Endometrial microvascular endothelial cells (primary cell): ENCODE measurements around the gene PCDHGA4. TPM values are rescaled to one million over a fixed set of nuclear protein-coding genes. Genes with fewer than 3 reads are reported as not detected.
"Not testable (repeated sequence)": the region's sequence is repeated elsewhere in the genome, so short reads cannot be mapped to it uniquely, and the experiment has no call there.

Source experiments
- in situ Hi-C: cut with HindIII; loops from 2 replicates; pipeline ENCODE4 v1.10.0; 2017; ENCODE audit warnings: low sequenced_read_pairs, low pct_unique_long_range_greater_than_20kb; ENCODE audit errors: inconsistent ontology term
- total RNA-seq: library from RNA; depleted of rRNA; stranded (reverse); fragments of >200 nt; gene quantifications from one replicate; pipeline ENCODE4 v1.2.3, GENCODE V29; 2015; ENCODE audit errors: inconsistent ontology term

The PCDHGA4 gene
- total RNA-seq: 3.2 TPM

GRCh38 chr5:141354900-141355469, at the start of gene PCDHGA4:
TSS of gene PCDHGA4 (plus strand) at chr5:141355021. CDS start at chr5:141355108, 87 bp downstream.
- in situ Hi-C loops: no loop called here

GRCh38 chr5:141306630-141307029, 48.2 kb upstream of the PCDHGA4 start:
- in situ Hi-C loops: no loop called here

DNA sequence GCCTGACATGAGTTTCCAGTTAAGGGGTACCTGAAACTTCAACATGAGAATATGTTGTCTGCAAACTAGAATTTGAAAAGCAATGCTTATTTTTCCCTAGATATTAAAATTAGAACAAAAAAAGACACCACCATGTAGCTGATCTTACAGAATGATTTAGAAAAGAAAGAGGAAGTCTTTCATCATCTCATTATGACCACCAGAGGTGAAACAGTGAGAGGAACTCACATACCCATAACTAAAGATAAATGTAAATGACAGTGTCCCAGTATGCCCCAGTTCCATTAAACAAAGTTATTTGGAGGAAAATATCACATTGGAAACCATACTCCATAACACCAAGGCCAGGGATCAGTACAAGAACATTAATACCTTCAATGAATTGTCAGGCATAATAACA, 41.1 kb upstream of the PCDHGA4 start:
- in situ Hi-C loops: no loop called here

DNA sequence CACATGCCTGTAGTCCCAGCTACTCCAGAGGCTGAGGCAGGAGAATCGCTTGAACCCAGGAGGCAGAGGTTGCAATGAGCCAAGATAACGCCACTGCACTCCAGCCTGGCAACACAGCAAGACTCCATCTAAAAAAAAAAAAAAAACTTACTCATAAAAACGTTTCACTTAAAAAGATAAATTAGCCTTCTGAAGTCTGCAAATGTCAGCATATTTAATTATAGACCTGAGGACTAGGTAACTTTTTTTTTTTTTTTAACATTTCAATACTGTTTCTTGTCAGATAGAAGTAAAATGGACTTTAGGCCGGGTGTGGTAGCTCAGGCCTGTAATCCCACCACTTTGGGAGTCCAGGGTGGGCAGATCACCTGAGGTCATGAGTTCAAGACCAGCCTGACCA, 37.9 kb upstream of the PCDHGA4 start:
- in situ Hi-C loops: not testable (repeated sequence)

- in situ Hi-C loops: no loop called here
These were observed 35.6 kb upstream of the PCDHGA4 start for GRCh38 chr5:141319202-141319601.

GRCh38 chr5:141319699-141320098, 35.1 kb upstream of the PCDHGA4 start:
- in situ Hi-C loops: no loop called here

- in situ Hi-C loops: no loop called here
These were observed 34.3 kb upstream of the PCDHGA4 start, which contains the start of gene TAF7 for GRCh38 chr5:141320225-141321169. TSS of gene TAF7 (minus strand) at chr5:141320784. CDS start at chr5:141320044, 740 bp downstream.

- in situ Hi-C loops: no loop called here
These were observed 32.6 kb upstream of the PCDHGA4 start for GRCh38 chr5:141322261-141322660.

GRCh38 chr5:141326088-141326854, 28.6 kb upstream of the PCDHGA4 start:
- in situ Hi-C loops: no loop called here

DNA sequence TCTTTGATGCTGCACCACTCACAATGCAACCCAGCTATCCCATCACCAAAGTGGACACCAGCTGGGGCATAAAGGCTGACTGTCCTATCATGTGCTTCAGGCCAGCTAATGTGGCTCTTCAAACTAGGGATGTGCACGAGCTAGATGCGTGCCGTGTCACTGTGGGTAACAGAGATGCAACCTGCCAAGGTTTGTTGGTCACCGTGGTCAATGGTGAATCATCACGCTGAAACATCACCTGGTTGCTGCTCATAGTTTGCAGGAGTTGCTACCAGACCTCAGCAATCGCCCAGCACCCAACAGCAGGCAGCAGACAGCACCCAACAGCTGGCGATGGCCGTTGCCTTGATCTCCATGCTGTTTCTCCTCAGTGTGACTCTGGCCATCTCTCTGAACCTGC, 26.6 kb upstream of the PCDHGA4 start:
- in situ Hi-C loops: no loop called here

DNA sequence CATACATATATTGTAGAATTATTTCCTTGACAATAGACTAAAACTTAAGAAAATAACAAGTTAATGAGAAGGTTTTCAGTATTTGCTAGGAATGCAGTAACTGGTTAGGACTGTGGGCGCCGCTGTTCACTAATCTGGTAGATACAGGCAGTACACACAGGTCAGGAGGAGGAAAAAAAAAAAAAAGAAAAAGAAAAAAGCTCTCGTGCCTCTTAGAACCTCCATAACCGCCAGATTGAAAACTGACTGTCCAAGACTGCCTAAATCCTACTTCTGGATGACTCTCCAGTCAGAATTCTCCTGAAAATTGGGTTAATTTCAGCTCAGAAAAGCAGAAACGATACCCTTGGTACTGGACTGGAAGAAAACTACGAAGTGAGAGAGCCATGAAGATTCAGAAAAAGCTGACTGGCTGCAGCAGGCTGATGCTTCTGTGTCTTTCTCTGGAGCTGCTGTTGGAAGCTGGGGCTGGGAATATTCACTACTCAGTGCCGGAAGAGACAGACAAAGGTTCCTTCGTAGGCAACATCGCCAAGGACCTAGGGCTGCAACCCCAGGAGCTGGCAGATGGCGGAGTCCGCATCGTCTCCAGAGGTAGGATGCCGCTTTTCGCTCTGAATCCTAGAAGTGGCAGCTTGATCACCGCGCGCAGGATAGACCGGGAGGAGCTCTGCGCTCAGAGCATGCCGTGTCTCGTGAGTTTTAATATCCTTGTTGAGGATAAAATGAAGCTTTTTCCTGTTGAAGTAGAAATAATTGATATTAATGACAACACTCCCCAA, 24.3 kb upstream of the PCDHGA4 start, which contains the start of gene PCDHGA1:
TSS of gene PCDHGA1 (plus strand) at position 216 of the 782 bp plus-strand sequence.
- in situ Hi-C loops: no loop called here

DNA sequence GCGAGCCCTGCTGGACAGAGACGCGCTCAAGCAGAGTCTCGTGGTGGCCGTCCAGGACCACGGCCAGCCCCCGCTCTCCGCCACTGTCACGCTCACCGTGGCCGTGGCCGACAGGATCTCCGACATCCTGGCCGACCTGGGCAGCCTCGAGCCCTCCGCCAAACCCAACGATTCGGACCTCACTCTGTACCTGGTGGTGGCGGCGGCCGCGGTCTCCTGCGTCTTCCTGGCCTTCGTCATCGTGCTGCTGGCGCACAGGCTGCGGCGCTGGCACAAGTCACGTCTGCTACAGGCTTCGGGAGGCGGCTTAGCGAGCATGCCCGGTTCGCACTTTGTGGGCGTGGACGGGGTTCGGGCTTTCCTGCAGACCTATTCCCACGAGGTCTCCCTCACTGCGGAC, 22.2 kb upstream of the PCDHGA4 start:
- in situ Hi-C loops: not testable (repeated sequence)

- in situ Hi-C loops: no loop called here
These were observed 16.1 kb upstream of the PCDHGA4 start, which contains the start of gene PCDHGA2 for GRCh38 chr5:141338538-141339306. TSS of gene PCDHGA2 (plus strand) at chr5:141338760.

- in situ Hi-C loops: not testable (repeated sequence)
These were observed 14.0 kb upstream of the PCDHGA4 start for GRCh38 chr5:141340781-141341354.

DNA sequence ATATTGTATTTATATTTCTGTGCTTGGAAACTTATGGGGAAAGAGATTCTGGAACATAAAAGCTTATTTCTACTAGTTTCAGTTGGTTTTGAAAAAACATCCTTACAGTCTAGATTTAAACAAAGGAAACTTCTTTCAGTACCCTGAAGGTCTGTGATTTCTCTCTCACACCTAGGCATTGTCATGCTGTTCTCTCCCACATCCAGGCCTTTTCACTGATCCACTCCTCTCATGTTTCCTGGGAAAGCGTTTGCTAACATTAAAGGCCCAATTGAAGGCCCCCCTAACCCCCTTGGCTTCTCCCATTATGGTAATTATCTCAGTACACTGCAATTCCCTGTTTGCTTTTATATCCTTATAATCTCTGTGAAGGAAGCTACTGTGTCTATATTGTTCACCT, 12.0 kb upstream of the PCDHGA4 start:
- in situ Hi-C loops: no loop called here

- in situ Hi-C loops: no loop called here
These were observed 11.4 kb upstream of the PCDHGA4 start, which contains the start of gene PCDHGA3 for GRCh38 chr5:141343242-141343952. TSS of gene PCDHGA3 (plus strand) at chr5:141343829. CDS start at chr5:141344034, 205 bp downstream.

- in situ Hi-C loops: no loop called here
These were observed 10.8 kb upstream of the PCDHGA4 start for GRCh38 chr5:141343953-141344463.
